Effector memory CD4-positive, alpha-beta T cell (primary cell): ENCODE data around the gene F13B.

ENCODE experiments used
- DNase-seq, 3 donors: peaks; one replicate each; pipeline ENCODE4 v3.0.0-alpha.2; 2020
- H3K27ac ChIP-seq: 2 replicates; pipeline ENCODE4 v1.7.0; 2013; ENCODE audit warnings: mild to moderate bottlenecking, low read length, moderate library complexity; ENCODE audit not compliant: insufficient read depth, poor library complexity, severe bottlenecking
- H3K27me3 ChIP-seq: replicated peaks from 2 replicates; pipeline ENCODE4 v1.7.0; 2013; ENCODE audit warnings: mild to moderate bottlenecking, low read length; ENCODE audit not compliant: insufficient read depth, control insufficient read depth, poor library complexity, severe bottlenecking
- H3K36me3 ChIP-seq: 2 replicates; pipeline ENCODE4 v1.7.0; 2013; ENCODE audit warnings: mild to moderate bottlenecking, low read length, moderate library complexity; ENCODE audit not compliant: control insufficient read depth, insufficient read depth
- H3K4me1 ChIP-seq: 2 replicates; pipeline ENCODE4 v1.7.0; 2013; ENCODE audit warnings: low read length, mild to moderate bottlenecking; ENCODE audit not compliant: control insufficient read depth, insufficient read depth, poor library complexity, severe bottlenecking
- H3K4me3 ChIP-seq: 2 replicates; pipeline ENCODE4 v1.7.0; 2013; ENCODE audit warnings: low read length, low read depth, mild to moderate bottlenecking; ENCODE audit not compliant: insufficient read depth, poor library complexity, severe bottlenecking
- H3K9me3 ChIP-seq: 2 replicates; pipeline ENCODE4 v1.7.0; 2013; ENCODE audit warnings: mild to moderate bottlenecking, low read length, moderate library complexity; ENCODE audit not compliant: control insufficient read depth

F13B gene

DNA sequence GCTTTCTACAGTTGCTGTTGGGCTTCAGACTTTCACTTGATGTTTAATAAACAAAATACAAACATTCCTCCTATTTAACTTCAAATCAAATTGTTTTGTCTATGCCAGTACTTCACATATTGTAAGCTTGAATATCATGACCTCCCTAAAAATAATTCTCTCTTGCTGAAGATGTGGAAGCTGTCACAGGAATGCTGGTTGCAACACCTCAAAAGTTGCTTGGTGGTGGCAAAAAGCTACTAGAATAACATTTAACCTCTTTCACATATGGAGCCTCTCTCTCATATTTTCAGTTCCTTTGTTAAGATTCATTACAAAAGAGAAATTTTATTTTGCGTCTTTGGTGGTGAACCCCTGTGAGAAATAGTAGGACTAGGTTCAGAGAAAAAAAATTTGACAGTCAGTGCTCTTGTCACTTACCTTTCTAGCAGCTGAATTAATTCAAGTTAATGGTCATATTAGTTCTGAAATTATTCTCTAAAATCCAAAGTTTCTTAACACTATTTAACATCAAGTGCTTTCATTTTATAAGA, 25.5 kb upstream of the F13B start:
- no peaks in the 10 kb centered on the region for H3K36me3 ChIP-seq
- DNase-seq: no peak

DNA sequence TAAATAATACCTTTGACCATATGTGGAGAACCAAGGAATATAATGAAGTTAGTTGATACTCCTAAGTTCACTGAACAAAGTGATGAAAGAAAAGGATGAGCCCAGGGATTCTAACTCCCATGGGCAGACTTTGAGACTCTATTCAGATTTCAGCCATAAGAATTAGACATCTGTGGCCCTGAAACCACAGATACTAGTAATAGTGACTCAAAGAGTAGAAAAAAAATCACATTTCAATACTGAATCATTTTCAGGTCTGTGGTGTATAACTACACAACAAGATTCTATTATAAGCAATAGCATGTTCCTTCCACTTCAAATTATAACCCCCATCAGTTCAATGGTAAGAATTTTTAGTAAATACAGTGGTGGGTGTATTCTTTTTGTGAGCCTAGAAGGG, 16.4 kb upstream of the F13B start:
- Histone ChIP-seq H3K27me3 (no peaks in the 10 kb centered on the region), H3K9me3 (no peaks in the 10 kb centered on the region), H3K4me3 (no peak overlapping the region), H3K27ac (no peak overlapping the region), H3K4me1 (no peaks in the 10 kb centered on the region), H3K36me3 (no peaks in the 10 kb centered on the region)
- DNase-seq: no peak

More for the DNA sequence above, 25.5 kb upstream of the F13B start:
- H3K9me3 ChIP-seq: no peaks in the 10 kb centered on the region
- no peaks in the 10 kb centered on the region for H3K4me1 ChIP-seq
- H3K4me3 ChIP-seq: no peak overlapping the region
- H3K27me3 ChIP-seq: no peaks in the 10 kb centered on the region
- no peak overlapping the region for H3K27ac ChIP-seq

DNA sequence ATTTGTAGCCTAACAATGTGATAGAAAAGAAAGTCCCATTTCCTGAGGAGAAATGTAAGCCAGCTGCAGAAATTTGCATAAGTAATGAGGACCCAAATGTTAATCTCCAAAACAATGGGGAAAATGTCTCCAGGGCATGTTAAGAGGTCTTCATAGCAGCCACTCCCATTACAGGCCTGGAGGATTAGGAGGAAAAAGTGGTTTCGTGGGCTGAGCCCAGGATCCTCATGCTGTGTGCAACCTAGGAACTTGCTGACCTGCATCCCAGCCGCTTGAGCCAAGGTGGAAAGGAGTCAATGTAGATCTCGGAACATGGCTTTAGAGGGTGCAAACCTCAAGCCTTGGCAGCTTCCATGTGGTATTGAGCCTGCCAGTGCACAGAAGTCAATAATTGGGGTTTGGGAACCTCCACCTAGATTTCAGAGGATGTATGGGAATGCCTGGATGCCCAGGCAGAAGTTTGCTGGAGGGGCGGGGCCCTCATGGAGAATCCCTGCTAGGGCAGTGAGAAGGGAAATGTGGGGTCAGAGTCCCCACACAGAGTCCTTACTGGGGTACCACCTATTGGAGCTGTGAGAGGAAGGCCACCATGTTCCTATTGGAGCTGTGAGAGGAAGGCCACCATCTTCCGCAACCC, 14.2 kb upstream of the F13B start:
- DNase-seq: no peak
- no peaks in the 10 kb centered on the region for H3K27me3 ChIP-seq
- no peak overlapping the region for H3K27ac ChIP-seq

DNA sequence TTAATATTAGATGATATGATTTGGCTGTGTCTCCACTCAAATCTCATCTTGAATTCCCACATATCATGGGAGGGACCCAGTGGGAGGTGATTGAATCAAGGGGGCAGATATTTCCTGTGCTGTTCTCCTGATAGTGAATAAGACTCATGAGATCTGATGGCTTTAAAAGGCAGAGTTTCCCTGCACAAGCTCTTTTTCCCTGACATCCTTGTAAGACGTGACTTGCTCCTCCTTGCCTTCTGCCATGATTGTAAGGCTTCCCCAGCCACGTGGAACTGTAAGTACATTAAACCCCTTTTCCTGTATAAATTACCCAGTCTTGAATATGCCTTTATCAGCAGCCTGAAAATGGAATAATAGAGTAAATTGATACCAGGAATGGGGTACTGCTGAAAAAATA, 13.3 kb upstream of the F13B start:
- Histone ChIP-seq H3K36me3 (no peaks in the 10 kb centered on the region), H3K4me1 (no peaks in the 10 kb centered on the region), H3K4me3 (no peak overlapping the region), H3K27ac (no peak overlapping the region), H3K9me3 (no peaks in the 10 kb centered on the region), H3K27me3 (no peaks in the 10 kb centered on the region)
- no peak for DNase-seq

More for the DNA sequence above, 14.2 kb upstream of the F13B start:
- Histone ChIP-seq H3K36me3 (no peaks in the 10 kb centered on the region), H3K9me3 (no peaks in the 10 kb centered on the region), H3K4me1 (no peaks in the 10 kb centered on the region), H3K4me3 (no peak overlapping the region)

DNA sequence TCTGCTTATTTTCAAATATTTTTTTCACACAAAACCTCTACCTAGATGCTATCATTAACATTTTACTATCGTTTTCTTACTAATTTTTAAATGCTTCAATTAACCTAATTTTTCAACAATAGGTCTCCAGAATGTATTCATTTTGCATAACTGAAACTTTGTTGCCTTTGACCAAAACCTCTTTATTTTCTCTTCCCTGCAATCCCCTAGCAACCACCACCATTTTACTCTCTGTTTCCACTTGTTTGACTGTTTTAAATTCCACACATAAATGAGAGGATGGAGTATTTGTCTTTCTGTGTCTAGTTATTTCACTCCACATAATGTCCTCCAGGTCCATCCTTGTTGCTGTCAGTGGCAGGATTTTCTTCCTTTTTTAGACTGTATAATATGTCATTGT, 9.5 kb upstream of the F13B start:
- DNase-seq: no peak
- Histone ChIP-seq H3K9me3 (no peaks in the 10 kb centered on the region), H3K27me3 (no peaks in the 10 kb centered on the region), H3K27ac (no peak overlapping the region), H3K4me3 (no peak overlapping the region), H3K4me1 (no peaks in the 10 kb centered on the region), H3K36me3 (no peaks in the 10 kb centered on the region)

DNA sequence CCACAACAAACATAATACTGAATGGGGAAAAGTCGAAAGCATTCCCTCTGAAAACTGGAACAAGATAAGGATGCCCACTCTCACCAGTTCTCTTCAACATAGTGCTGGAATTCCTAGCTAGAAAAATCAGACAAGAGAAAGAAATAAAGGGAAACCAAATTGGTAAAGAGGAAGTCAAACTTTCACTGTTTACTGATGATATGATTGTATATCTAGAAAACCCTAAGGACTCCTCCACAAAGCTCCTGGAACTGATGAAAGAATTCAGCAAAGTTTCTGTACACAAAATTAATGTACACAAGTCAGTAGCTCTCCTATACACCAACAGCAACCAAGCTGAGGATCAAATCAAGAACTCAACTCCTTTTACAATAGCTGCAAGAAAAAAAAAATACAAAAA, 6.9 kb upstream of the F13B start:
- H3K27me3 ChIP-seq: no peaks in the 10 kb centered on the region
- H3K36me3 ChIP-seq: no peaks in the 10 kb centered on the region
- H3K4me1 ChIP-seq: no peaks in the 10 kb centered on the region
- no peak overlapping the region for H3K4me3 ChIP-seq
- no peak for DNase-seq
- no peak overlapping the region for H3K27ac ChIP-seq
- H3K9me3 ChIP-seq: no peaks in the 10 kb centered on the region

DNA sequence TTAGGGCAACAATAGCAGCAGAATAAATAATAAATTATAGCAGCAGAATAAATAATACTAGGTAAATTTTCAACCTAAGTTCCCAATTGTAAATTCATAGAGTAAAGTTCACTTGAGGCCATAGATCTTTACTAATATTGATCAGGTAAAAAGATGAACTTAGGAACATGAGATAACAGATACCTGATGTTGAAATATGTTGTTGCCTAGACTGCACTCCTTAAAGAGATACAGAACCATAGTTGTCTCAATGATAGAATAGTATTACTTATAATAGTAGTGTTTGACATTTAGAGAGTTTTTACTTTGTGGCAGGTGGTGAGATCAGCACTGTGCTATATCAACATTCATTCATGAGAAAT, 378 bp upstream of the F13B start:
- no peaks in the 10 kb centered on the region for H3K36me3 ChIP-seq
- H3K27me3 ChIP-seq: no peaks in the 10 kb centered on the region
- no peaks in the 10 kb centered on the region for H3K9me3 ChIP-seq
- no peaks in the 10 kb centered on the region for H3K4me1 ChIP-seq
- H3K4me3 ChIP-seq: no peak overlapping the region
- H3K27ac ChIP-seq: no peak overlapping the region
- DNase-seq: no peak

DNA sequence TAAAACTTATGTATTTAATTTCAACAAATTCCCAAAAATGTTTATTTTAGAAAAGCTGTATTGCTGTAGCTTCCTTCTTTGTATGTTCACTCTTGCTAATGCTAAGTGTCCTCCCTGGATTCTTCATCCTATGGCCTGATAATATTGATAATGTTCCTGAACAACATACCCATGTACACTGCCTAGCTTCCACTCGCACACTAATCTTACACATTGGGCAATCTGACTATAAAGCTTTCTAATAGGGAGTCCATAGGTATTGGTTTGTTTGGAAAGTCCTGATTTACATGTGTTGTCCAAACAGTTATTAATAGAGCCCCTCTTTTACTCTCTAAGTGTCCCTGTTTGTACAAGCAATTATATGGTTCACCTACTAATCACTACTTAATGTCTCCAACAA, 783 bp downstream of the F13B start:
- no peaks in the 10 kb centered on the region for H3K27me3 ChIP-seq
- H3K9me3 ChIP-seq: no peaks in the 10 kb centered on the region
- no peaks in the 10 kb centered on the region for H3K36me3 ChIP-seq
- no peaks in the 10 kb centered on the region for H3K4me1 ChIP-seq
- DNase-seq: no peak
- no peak overlapping the region for H3K4me3 ChIP-seq
- H3K27ac ChIP-seq: no peak overlapping the region

DNA sequence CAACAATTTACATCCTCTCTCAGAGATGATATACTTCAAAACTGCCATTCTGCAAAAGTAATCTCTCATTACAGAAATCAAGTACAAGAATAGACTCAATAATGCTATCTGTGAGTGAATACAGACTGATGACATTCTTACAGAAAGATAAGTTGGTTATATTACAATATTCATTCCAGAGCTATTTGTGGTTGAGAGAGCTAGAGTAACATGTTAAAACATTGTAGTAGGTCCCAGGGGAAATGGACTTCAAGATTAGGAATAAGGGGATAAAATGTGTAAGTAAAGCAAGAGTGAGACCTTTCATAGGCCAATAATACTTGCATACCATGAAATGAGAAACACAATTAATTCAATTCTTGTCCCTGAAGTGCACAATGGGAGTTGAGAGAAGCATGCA, 1.5 kb downstream of the F13B start:
- Histone ChIP-seq H3K36me3 (no peaks in the 10 kb centered on the region), H3K27ac (no peak overlapping the region), H3K4me1 (no peaks in the 10 kb centered on the region), H3K4me3 (no peak overlapping the region), H3K27me3 (no peaks in the 10 kb centered on the region), H3K9me3 (no peaks in the 10 kb centered on the region)
- DNase-seq: no peak

DNA sequence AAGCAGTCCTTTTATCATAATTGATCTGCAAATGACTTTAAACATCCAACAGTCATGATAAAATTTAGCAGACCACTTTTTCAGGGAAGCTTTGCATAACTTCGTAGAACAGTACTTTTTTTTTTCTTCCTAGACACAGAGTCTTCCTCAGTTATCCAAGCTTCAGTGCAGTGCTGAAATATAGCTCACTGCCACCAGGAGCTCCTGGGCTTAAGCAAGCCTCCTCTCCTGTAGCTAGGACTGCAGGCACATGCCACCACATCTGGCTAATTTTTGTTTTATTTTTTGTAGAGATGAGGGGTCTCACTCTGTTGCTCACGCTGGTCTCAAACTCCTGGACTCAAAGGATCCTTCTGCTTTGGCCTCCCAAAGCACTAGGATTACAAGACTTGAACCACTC, 3.8 kb downstream of the F13B start:
- H3K36me3 ChIP-seq: no peaks in the 10 kb centered on the region
- H3K27ac ChIP-seq: no peak overlapping the region
- no peaks in the 10 kb centered on the region for H3K27me3 ChIP-seq
- no peaks in the 10 kb centered on the region for H3K9me3 ChIP-seq
- H3K4me3 ChIP-seq: no peak overlapping the region
- no peak for DNase-seq
- no peaks in the 10 kb centered on the region for H3K4me1 ChIP-seq
